Mammary epithelial cell (primary cell): ENCODE data around the gene PROKR1.
"Not testable (repeated sequence)": the region's sequence is repeated elsewhere in the genome, so short reads cannot be mapped to it uniquely, and the experiment has no call there.

Experiments
- CTCF ChIP-seq, 2 donors: IDR thresholded peaks in 1 of 2; conservative IDR thresholded peaks in 1 of 2; 2 replicates each; pipeline ENCODE4 v1.5.1; 2011 to 2012; ENCODE audit warnings: inconsistent platforms in 2 of 2, low read length in 2 of 2, mild to moderate bottlenecking in 2 of 2, control low read depth in 1 of 2, low read depth in 1 of 2; ENCODE audit not compliant: insufficient read depth in 1 of 2; ENCODE audit errors: extremely low read depth in 1 of 2
- EZH2 ChIP-seq: IDR thresholded peaks from 2 replicates; pipeline ENCODE4 v1.6.1; 2012; ENCODE audit warnings: low read length, inconsistent platforms, borderline replicate concordance

GRCh38 chr2:68677837-68678236, 34.5 kb downstream of the PROKR1 start:
- not testable (repeated sequence) for TF ChIP-seq CTCF (conservative IDR thresholded peaks at IDR 0.05 in 1 of 2, IDR thresholded peaks at IDR 0.05 in 1 of 2; ENCODE audit: extremely low read depth in 1 of 2, insufficient read depth in 1 of 2, low read depth in 1 of 2, low read length in 2 of 2); EZH2
